RPMI7951 (cell line): ENCODE data around the gene CCR2. TPM values are rescaled to one million over a fixed set of nuclear protein-coding genes. Genes with fewer than 3 reads are reported as not detected.
"Not testable (repeated sequence)": the region's sequence is repeated elsewhere in the genome, so short reads cannot be mapped to it uniquely, and the experiment has no call there.

ENCODE experiments used
- DNase-seq: peaks from one replicate; pipeline ENCODE4 v3.0.0-alpha.2; 2012; ENCODE audit warnings: low read depth
- total RNA-seq: library from RNA; depleted of rRNA; stranded (reverse); fragments of >200 nt; shearing (Covaris generic); gene quantifications from 2 replicates; pipeline ENCODE4 v1.2.3, GENCODE V29; 2014; rRNA removed

Gene CCR2
- total RNA-seq, 1 experiment from 2014 or later = not detected

DNA sequence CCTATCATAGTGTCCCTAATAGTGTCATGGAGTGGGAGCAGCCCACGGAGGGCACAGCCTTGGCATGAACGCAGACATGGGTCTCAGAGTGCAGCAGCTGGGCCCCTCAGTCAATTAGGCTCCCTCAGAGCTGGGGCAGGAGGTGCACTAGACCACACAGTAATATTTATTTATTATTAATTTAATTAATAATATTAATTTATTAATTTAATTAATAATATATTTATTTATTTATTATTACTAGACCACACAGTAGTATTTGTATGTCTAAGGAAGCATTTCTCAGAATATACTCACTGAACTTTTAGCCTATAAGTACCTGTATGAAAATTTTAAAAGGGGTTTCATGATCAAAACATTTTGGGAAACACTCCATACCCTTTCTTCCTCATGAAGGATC, 47.7 kb downstream of the CCR2 start:
- DNase-seq = no peak

DNA sequence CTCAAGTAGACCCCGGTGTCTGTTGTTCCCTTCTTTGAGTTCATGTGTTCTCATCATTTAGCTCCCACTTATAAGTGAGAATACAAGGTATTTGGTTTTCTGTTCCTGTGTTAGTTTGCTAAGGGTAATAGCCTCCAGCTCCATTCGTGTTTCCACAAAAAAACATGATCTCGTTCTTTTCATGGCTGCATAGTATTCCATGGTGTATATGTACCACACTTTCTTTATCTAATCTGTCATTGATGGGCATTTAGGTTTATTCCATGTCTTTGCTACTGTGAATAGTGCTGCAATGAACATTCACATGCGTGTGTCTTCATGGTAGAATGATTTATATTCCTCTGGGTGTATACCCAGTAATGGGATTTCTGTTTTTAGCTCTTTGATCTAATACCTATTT, 49.0 kb downstream of the CCR2 start:
- not testable (repeated sequence) for DNase-seq

DNA sequence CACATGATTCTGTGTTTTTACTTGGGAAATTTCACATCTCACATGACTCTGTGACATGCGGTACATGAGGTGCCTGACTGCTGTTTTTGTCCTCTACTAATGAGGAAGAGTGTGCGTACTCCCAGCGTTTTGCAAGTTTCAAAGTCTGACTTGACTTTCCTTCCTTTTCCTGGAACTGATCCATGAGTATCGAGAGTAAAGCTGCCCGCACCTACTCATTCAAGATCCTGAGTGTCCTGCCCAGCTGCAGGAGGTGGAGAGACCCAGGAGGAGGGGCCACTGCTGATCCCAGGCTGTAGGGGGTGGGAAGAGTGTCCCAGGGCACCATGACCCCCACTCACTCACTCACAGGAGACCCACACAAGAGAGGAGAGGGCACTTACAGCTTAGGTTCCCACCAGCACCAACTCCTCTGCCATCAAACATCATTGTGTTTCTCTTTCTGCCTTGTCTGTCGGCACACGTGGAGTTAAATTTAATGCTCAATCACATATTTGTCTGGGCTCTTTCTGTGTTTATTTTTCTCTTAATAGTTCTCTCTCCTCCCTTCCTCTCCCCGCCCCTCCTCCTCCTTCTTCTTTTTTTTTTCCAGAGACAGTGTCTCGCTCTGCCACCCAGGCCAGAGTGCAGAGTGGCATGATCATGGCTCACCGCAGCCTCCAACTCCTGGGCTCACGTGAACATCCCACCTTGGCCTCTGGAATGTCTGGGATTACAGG, 51.5 kb downstream of the CCR2 start:
- no peak for DNase-seq

DNA sequence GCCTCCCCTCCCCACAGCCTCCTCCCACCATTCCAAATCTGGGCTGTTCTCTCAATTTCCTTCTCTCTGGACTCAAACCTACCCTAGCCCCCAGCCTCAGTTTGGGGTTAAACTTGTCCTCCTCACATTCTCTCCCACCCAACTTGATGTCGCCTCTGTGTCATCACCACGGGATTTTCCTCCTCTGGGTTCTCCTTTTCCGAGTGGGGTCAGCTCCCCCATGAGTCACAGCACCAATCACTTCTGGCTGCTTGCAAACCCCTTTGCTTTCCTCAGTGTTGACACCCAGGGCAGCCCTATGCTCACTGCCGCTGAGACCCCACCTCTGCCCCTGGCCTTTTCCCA, 52.5 kb downstream of the CCR2 start:
- DNase-seq = no peak

DNA sequence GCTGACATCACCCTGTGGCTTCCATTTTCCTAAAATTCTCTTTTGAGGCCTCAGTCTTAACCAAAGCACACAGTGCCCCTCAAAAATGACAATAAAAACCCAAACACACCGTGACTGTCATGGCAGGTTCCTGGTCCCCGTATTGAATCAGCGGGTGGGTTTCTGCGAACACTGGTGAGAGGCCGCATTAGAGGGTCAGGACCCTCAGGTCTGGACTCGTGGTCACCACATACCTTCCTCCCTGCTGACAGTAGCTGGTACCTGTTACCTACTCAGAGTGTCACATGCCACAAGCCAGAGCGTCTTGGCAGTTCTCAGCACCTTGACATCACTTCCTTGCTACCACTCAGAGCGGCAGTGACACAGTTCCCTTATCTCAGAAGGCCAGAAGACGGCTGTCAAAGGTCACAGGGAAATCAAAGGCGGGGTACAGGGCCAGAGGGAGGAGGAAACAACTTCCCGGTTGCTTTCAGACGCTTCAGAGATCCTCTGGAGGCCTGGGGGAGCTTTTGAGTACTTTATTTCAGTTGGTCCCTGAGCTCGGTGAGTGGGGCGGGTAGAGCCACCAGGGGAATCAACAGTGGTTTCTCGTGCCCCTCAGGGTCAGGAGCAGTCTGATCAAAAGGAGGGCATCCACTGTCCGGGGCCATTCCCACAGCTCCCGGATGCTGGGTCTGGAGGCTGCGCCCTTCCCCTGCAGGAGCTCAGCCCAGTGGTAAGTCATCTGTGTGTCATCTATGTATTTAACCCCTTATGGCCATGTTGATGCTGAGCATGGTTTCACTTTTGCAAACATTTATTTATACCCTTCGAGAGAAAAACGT, 53.1 kb downstream of the CCR2 start, which contains the start of the genes CCR5AS and CCRL2:
Gene CCR5AS, minus strand, starts transcription at position 279 of the 824 bp plus-strand sequence.
Gene CCRL2, plus strand, starts transcription at position 472 of the 824 bp plus-strand sequence. CDS start 821 bp downstream, outside the sequence.
- DNase-seq = peak; percentile 84

DNA sequence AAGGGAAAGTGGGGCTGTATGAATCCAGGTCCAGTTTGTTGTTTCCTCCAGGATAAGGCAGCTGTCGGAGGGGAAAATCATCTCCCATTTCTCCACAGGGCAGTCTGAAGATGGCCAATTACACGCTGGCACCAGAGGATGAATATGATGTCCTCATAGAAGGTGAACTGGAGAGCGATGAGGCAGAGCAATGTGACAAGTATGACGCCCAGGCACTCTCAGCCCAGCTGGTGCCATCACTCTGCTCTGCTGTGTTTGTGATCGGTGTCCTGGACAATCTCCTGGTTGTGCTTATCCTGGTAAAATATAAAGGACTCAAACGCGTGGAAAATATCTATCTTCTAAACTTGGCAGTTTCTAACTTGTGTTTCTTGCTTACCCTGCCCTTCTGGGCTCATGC, 54.1 kb downstream of the CCR2 start:
- no peak for DNase-seq

DNA sequence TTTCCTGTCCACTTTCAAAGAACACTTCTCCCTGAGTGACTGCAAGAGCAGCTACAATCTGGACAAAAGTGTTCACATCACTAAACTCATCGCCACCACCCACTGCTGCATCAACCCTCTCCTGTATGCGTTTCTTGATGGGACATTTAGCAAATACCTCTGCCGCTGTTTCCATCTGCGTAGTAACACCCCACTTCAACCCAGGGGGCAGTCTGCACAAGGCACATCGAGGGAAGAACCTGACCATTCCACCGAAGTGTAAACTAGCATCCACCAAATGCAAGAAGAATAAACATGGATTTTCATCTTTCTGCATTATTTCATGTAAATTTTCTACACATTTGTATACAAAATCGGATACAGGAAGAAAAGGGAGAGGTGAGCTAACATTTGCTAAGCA, 54.9 kb downstream of the CCR2 start:
- DNase-seq = no peak

DNA sequence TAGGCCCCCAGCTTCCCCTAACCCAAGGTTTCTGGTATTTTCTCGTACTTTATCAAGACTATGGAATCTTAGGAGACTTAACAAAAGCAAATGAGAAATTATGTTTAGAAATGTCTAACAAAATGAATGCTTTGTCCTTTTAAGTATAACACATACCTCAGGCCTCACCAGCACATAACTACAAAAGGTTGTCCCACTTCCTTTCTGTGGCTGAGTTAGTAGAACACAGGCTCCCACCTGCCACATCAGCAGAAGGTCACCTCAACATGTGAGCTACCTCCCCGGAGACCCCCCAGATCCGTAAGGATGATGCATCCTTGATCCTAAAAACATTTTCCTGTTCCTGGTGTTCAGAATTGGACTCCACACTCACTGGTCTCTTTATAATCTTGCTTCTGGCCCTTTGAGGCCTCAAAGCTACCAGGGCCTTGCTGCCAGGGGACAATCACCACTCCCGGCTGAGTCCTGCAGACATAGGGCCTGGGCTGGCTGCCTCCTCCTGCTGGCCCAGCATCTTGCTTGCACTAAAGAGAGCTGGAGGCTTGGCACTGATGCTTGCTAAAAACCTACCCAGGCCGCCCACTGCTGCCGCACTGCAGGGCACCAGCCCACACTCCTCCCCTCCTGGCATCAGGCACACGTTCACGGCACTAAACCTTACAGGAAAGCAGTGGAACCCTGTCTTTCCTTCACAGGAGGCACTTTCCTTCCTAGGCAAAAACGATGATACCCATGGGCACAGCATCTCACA, 56.0 kb downstream of the CCR2 start:
- DNase-seq = no peak

Other genes starting within 250 kb of the CCR2 start
- gene CCR1, start 145.8 kb upstream of the CCR2 start, total RNA-seq = 0.36 and 0.59 TPM in 2 replicates
- gene CCR3, start 111.7 kb upstream of the CCR2 start, total RNA-seq = 0.10 TPM in 1 of 2 replicates, not detected in the other
- gene CCR5, start 16.8 kb downstream of the CCR2 start, total RNA-seq = not detected in 2 replicates
- 2.8 and 6.1 TPM in 2 replicates for gene CCRL2, start 53.1 kb downstream of the CCR2 start, total RNA-seq
- gene LTF, start 110.8 kb downstream of the CCR2 start, total RNA-seq = 0.49 and 0.72 TPM in 2 replicates
- not detected in 2 replicates for gene RTP3, start 143.9 kb downstream of the CCR2 start, total RNA-seq
- 0.12 and 0.59 TPM in 2 replicates for gene LRRC2, start 212.2 kb downstream of the CCR2 start, total RNA-seq